ENCODE data around the gene CLDN7.

GRCh38 chr17:7224110-7224509, 38.2 kb downstream of the CLDN7 start:
- TF ChIP-seq POLR2A (IDR thresholded peaks at IDR 0.05) = no peak
- TF ChIP-seq, protein P1, sequence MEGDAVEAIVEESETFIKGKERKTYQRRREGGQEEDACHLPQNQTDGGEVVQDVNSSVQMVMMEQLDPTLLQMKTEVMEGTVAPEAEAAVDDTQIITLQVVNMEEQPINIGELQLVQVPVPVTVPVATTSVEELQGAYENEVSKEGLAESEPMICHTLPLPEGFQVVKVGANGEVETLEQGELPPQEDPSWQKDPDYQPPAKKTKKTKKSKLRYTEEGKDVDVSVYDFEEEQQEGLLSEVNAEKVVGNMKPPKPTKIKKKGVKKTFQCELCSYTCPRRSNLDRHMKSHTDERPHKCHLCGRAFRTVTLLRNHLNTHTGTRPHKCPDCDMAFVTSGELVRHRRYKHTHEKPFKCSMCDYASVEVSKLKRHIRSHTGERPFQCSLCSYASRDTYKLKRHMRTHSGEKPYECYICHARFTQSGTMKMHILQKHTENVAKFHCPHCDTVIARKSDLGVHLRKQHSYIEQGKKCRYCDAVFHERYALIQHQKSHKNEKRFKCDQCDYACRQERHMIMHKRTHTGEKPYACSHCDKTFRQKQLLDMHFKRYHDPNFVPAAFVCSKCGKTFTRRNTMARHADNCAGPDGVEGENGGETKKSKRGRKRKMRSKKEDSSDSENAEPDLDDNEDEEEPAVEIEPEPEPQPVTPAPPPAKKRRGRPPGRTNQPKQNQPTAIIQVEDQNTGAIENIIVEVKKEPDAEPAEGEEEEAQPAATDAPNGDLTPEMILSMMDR (IDR thresholded peaks at IDR 0.05) = no peak
- TF ChIP-seq POLR2AphosphoS5 (IDR thresholded peaks at IDR 0.05) = peak; percentile 20

Measured in gastroesophageal sphincter (tissue), 3 donors.